Sigmoid colon (tissue), 7 donors: ENCODE measurements around the gene ME3. TPM values are rescaled to one million over a fixed set of nuclear protein-coding genes. Genes with fewer than 3 reads are reported as not detected.
"Not testable (repeated sequence)": the region's sequence is repeated elsewhere in the genome, so short reads cannot be mapped to it uniquely, and the experiment has no call there.

ENCODE experiments used
- DNase-seq: peaks from one replicate; pipeline ENCODE4 v3.0.0-alpha.2; 2019
- H3K27ac ChIP-seq, 4 donors: fragments of 200-600 bp; sonication (generic); one replicate each; pipeline ENCODE4 v1.5.1; 2016 to 2019; ENCODE audit warnings: mild to moderate bottlenecking in 1 of 4
- H3K27me3 ChIP-seq, 3 donors: fragments of 200-600 bp; sonication (generic); one replicate each; pipeline ENCODE4 v1.5.1; 2019; ENCODE audit warnings: mild to moderate bottlenecking in 1 of 3
- H3K36me3 ChIP-seq, 4 donors: fragments of 200-600 bp; sonication (generic); one replicate each; pipeline ENCODE4 v1.5.1; 2016 to 2019
- H3K4me1 ChIP-seq, 4 donors: fragments of 200-600 bp; sonication (generic); one replicate each; pipeline ENCODE4 v1.5.1; 2017 to 2019
- H3K4me3 ChIP-seq, 4 donors: fragments of 200-600 bp; sonication (generic); one replicate each; pipeline ENCODE4 v1.5.1; 2017 to 2019; ENCODE audit warnings: mild to moderate bottlenecking in 2 of 4, moderate library complexity in 1 of 4
- H3K9me3 ChIP-seq, 4 donors: fragments of 200-600 bp in 3 of 4; sonication (generic) in 3 of 4; one replicate each; pipeline versions ENCODE4 v1.5.1 to v1.6.1; 2013 to 2019
- CTCF ChIP-seq, 4 experiments: fragments of 450-650 bp in 3 of 4; fragments of 200-600 bp in 1 of 4; IDR thresholded peaks; one replicate each; pipeline ENCODE4 v1.5.1; 2016 to 2019; ENCODE audit warnings: antibody characterized with exemption in 4 of 4, mild to moderate bottlenecking in 3 of 4, moderate library complexity in 2 of 4
- EP300 ChIP-seq, 4 donors: sonication (generic); formaldehyde crosslinking; IDR thresholded peaks; one replicate each; pipeline ENCODE4 v1.6.1; 2017; ENCODE audit warnings: antibody characterized with exemption in 4 of 4
- POLR2A ChIP-seq, 2 donors: fragments of 450-650 bp; IDR thresholded peaks; one replicate each; pipeline ENCODE4 v1.6.1; 2016; ENCODE audit warnings: antibody characterized with exemption in 2 of 2, mild to moderate bottlenecking in 2 of 2, moderate library complexity in 2 of 2
- POLR2AphosphoS5 ChIP-seq, 4 donors: sonication (generic); formaldehyde crosslinking; IDR thresholded peaks; one replicate each; pipeline ENCODE4 v1.6.1; 2017; ENCODE audit warnings: antibody characterized with exemption in 4 of 4
- WGBS, 2 donors: extraction: QIAGEN DNeasy Blood & Tissue Kit; methylation state at CpG; one replicate each; pipeline ENCODE4 v1.1.7; 2013; 5-methylcytosine and 5-hydroxymethylcytosine counted together
- intact Hi-C: fragments of 100-400 bp; cut with DNase I; formaldehyde crosslinking; loops from one replicate; pipeline ENCODE4 v1.15.1; 2023
- polyA plus RNA-seq, 3 donors: library from polyadenylated mRNA; stranded (reverse); fragments of 200-250 nt; gene quantifications; one replicate each; pipeline ENCODE4 v1.2.3, GENCODE V29; 2013
- total RNA-seq, 4 donors: library from RNA; depleted of rRNA; stranded (reverse); fragments of >200 nt; gene quantifications; one replicate each; pipeline ENCODE4 v1.1.0, GENCODE V29; 2016
- donor health status: healthy with polysubstance abuse.
- donor health status: Bipolar disorder and iron deficiency.
- donor health status: healthy.

Gene ME3
- total and polyA plus RNA-seq, 7 donors, result 7.8 to 53.2 (median 25.5) TPM

GRCh38 chr11:86435711-86436110 lies 236.7 kb downstream of the ME3 start:
- 95 to 96% methylated on average over 2 of the region's 2 CpGs for WGBS, 2 donors
- DNase-seq, result no peak
- peaks cover 0 to 3% (median 0%) of the 10 kb centered on the region in 4 donors for H3K36me3 ChIP-seq
- H3K27me3 ChIP-seq, result no peaks in the 10 kb centered on the region
- H3K9me3 ChIP-seq, result peaks cover 0 to 4% (median 0%) of the 10 kb centered on the region in 4 donors
- no peaks in the 10 kb centered on the region for H3K4me1 ChIP-seq
- intact Hi-C loops, result no loop called here
- H3K27ac ChIP-seq, result no peak overlapping the region
- no peak overlapping the region for H3K4me3 ChIP-seq
- TF ChIP-seq CTCF (IDR thresholded peaks at IDR 0.05) (no peak), POLR2AphosphoS5 (IDR thresholded peaks at IDR 0.05) (no peak), EP300 (IDR thresholded peaks at IDR 0.05) (no peak), POLR2A (IDR thresholded peaks at IDR 0.05) (no peak)

- H3K4me1 ChIP-seq, H3K36me3 ChIP-seq, H3K27me3 ChIP-seq, H3K9me3 ChIP-seq, DNase-seq, H3K27ac ChIP-seq, intact Hi-C loops, H3K4me3 ChIP-seq: not testable (repeated sequence)
- 96 to 97% methylated on average over 38 of the region's 38 CpGs for whole genome bisulfite sequencing, 2 donors
These were observed 238.9 kb downstream of the ME3 start for GRCh38 chr11:86433361-86434095.

- H3K4me3 ChIP-seq, result no peak overlapping the region
- no peak overlapping the region for H3K27ac ChIP-seq
- intact Hi-C loops, result no loop called here
- H3K36me3 ChIP-seq, result no peaks in the 10 kb centered on the region
- no peaks in the 10 kb centered on the region for H3K4me1 ChIP-seq
- no peak for TF ChIP-seq POLR2AphosphoS5 (IDR thresholded peaks at IDR 0.05)
- TF ChIP-seq EP300 (IDR thresholded peaks at IDR 0.05), result no peak
- TF ChIP-seq POLR2A (IDR thresholded peaks at IDR 0.05), result no peak
- peaks cover 0 to 6% (median 2%) of the 10 kb centered on the region in 4 donors for H3K9me3 ChIP-seq
- H3K27me3 ChIP-seq, result no peaks in the 10 kb centered on the region
- DNase-seq, result no peak
- WGBS, 2 donors, result 91 to 94% methylated on average over 37 of the region's 37 CpGs
These were observed 241.2 kb downstream of the ME3 start for GRCh38 chr11:86431258-86431657.

- Histone ChIP-seq H3K27me3 (no peaks in the 10 kb centered on the region), H3K27ac (no peak overlapping the region), H3K36me3 (no peaks in the 10 kb centered on the region), H3K4me1 (no peaks in the 10 kb centered on the region), H3K4me3 (no peak overlapping the region), H3K9me3 (peaks cover 0 to 6% (median 2%) of the 10 kb centered on the region in 4 donors)
- intact Hi-C loops, result no loop called here
- TF ChIP-seq POLR2A (IDR thresholded peaks at IDR 0.05) (no peak), CTCF (IDR thresholded peaks at IDR 0.05) (no peak), EP300 (IDR thresholded peaks at IDR 0.05) (no peak), POLR2AphosphoS5 (IDR thresholded peaks at IDR 0.05) (no peak)
- no peak for DNase-seq
These were observed 245.0 kb downstream of the ME3 start for GRCh38 chr11:86427441-86427840.

- H3K9me3 ChIP-seq, intact Hi-C loops, H3K36me3 ChIP-seq, H3K4me3 ChIP-seq, H3K27me3 ChIP-seq, DNase-seq, H3K4me1 ChIP-seq, H3K27ac ChIP-seq: not testable (repeated sequence)
- 13 to 60% methylated on average over 4 of the region's 4 CpGs for WGBS, 2 donors
These were observed 248.9 kb downstream of the ME3 start for GRCh38 chr11:86423488-86423887.

GRCh38 chr11:86422371-86422770 lies 250.0 kb downstream of the ME3 start:
- TF ChIP-seq POLR2AphosphoS5 (IDR thresholded peaks at IDR 0.05), result no peak
- no peak for TF ChIP-seq CTCF (IDR thresholded peaks at IDR 0.05)
- TF ChIP-seq EP300 (IDR thresholded peaks at IDR 0.05), result no peak
- TF ChIP-seq POLR2A (IDR thresholded peaks at IDR 0.05), result no peak
- no peak overlapping the region for H3K4me3 ChIP-seq
- H3K9me3 ChIP-seq, result peaks cover 0 to 6% (median 0%) of the 10 kb centered on the region in 4 donors
- H3K4me1 ChIP-seq, result peaks cover 0 to 5% (median 0%) of the 10 kb centered on the region in 4 donors
- no peak for DNase-seq
- H3K27me3 ChIP-seq, result no peaks in the 10 kb centered on the region
- H3K27ac ChIP-seq, result no peak overlapping the region
- H3K36me3 ChIP-seq, result no peaks in the 10 kb centered on the region
- intact Hi-C loops, result no loop called here
- 80 to 85% methylated on average over 12 of the region's 12 CpGs for WGBS, 2 donors
